Measurements from ENCODE around the gene C9orf57. TPM values are rescaled to one million over a fixed set of nuclear protein-coding genes. Genes with fewer than 3 reads are reported as not detected.
"Not testable (repeated sequence)": the region's sequence is repeated elsewhere in the genome, so short reads cannot be mapped to it uniquely, and the experiment has no call there.

The C9orf57 gene
- total and polyA plus RNA-seq, 8 donors: 0.10 TPM; not detected in 7

- H3K36me3 ChIP-seq: no peaks in the 10 kb centered on the region
- H3K9me3 ChIP-seq: peaks cover 0 to under 1% of the 10 kb centered on the region in 2 donors
- H3K27ac ChIP-seq: no peak overlapping the region
- H3K27me3 ChIP-seq: no peaks in the 10 kb centered on the region
- H3K4me3 ChIP-seq: no peak overlapping the region
- ATAC-seq (no peak), DNase-seq (no peak)
- TF ChIP-seq CTCF (IDR thresholded peaks at IDR 0.05): no peak
- intact Hi-C loops (cut with DNase I): no loop called here
- H3K4me1 ChIP-seq: no peaks in the 10 kb centered on the region
Measured at GRCh38 chr9:72082536-72082935, 22.1 kb upstream of the C9orf57 start.

GRCh38 chr9:72074666-72075065 is 14.3 kb upstream of the C9orf57 start:
- ATAC-seq; DNase-seq; H3K27me3 ChIP-seq; H3K9me3 ChIP-seq; H3K4me3 ChIP-seq; intact Hi-C loops (cut with DNase I); H3K27ac ChIP-seq; H3K4me1 ChIP-seq; H3K36me3 ChIP-seq: not testable (repeated sequence)

GRCh38 chr9:72065076-72065475 is 4.7 kb upstream of the C9orf57 start:
- Histone ChIP-seq H3K4me3 (no peak overlapping the region), H3K4me1 (no peaks in the 10 kb centered on the region), H3K36me3 (no peaks in the 10 kb centered on the region), H3K27me3 (no peaks in the 10 kb centered on the region), H3K9me3 (no peaks in the 10 kb centered on the region), H3K27ac (no peak overlapping the region)
- DNase-seq (no peak), ATAC-seq (no peak)
- no peak for TF ChIP-seq CTCF (IDR thresholded peaks at IDR 0.05)
- intact Hi-C loops (cut with DNase I): no loop called here

GRCh38 chr9:72052122-72052521 is 8.3 kb downstream of the C9orf57 start:
- ATAC-seq: no peak
- TF ChIP-seq CTCF (IDR thresholded peaks at IDR 0.05): no peak

GRCh38 chr9:72048850-72049249 is 11.6 kb downstream of the C9orf57 start:
- Histone ChIP-seq H3K27me3 (no peaks in the 10 kb centered on the region), H3K9me3 (no peaks in the 10 kb centered on the region), H3K36me3 (no peaks in the 10 kb centered on the region), H3K4me1 (no peaks in the 10 kb centered on the region), H3K27ac (no peak overlapping the region), H3K4me3 (no peak overlapping the region)
- DNase-seq (no peak), ATAC-seq (no peak)
- intact Hi-C loops (cut with DNase I): loop anchor here in 1 of 2 donors (10.0 kb wide), 1 partner anchor 216 kb away; no protein-coding TSS in a partner anchor
- TF ChIP-seq CTCF (IDR thresholded peaks at IDR 0.05): no peak

More at GRCh38 chr9:72052122-72052521, 8.3 kb downstream of the C9orf57 start:
- no peak overlapping the region for H3K4me3 ChIP-seq
- no peaks in the 10 kb centered on the region for H3K36me3 ChIP-seq
- no peak for DNase-seq
- H3K27ac ChIP-seq: no peak overlapping the region
- intact Hi-C loops (cut with DNase I): no loop called here
- no peaks in the 10 kb centered on the region for H3K9me3 ChIP-seq
- no peaks in the 10 kb centered on the region for H3K27me3 ChIP-seq
- no peaks in the 10 kb centered on the region for H3K4me1 ChIP-seq

Data from left lung (tissue), 10 donors.